ENCODE results near the gene ECT2L. TPM values are rescaled to one million over a fixed set of nuclear protein-coding genes. Genes with fewer than 3 reads are reported as not detected.

Gene ECT2L
- total RNA-seq, 1 donor from 2014 or later = not detected

DNA sequence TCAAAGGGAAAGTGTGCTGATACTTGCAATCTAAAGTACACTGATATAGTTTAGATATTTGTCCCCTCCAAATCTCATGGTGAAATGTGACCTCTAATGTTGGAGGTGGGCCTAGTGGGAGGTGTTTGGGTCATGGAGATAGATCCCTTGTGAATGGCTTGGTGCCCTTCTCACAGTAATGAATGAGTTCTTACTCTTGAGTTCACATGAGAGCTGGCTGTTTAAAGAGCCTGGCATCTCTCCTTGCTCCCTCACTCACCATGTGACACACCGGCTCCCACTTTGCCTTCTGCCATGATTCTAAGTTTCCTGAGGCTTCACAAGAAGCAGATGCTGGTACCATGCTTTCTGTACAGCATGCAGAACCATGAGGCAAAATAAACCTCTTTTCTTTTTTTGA is 114.1 kb downstream of the ECT2L start:
- H3K4me3 Mint-ChIP-seq (ENCODE audit: unreplicated experiment) = no peak overlapping the region
- peaks cover 46% of the 10 kb centered on the region for H3K36me3 Mint-ChIP-seq (ENCODE audit: unreplicated experiment)
- no peak for DNase-seq (ENCODE audit: extremely low spot score, unreplicated experiment)
- H3K9me3 Mint-ChIP-seq (ENCODE audit: unreplicated experiment) = no peaks in the 10 kb centered on the region
- no peaks in the 10 kb centered on the region for H3K27me3 Mint-ChIP-seq (ENCODE audit: unreplicated experiment)
- TF ChIP-seq, protein P1, sequence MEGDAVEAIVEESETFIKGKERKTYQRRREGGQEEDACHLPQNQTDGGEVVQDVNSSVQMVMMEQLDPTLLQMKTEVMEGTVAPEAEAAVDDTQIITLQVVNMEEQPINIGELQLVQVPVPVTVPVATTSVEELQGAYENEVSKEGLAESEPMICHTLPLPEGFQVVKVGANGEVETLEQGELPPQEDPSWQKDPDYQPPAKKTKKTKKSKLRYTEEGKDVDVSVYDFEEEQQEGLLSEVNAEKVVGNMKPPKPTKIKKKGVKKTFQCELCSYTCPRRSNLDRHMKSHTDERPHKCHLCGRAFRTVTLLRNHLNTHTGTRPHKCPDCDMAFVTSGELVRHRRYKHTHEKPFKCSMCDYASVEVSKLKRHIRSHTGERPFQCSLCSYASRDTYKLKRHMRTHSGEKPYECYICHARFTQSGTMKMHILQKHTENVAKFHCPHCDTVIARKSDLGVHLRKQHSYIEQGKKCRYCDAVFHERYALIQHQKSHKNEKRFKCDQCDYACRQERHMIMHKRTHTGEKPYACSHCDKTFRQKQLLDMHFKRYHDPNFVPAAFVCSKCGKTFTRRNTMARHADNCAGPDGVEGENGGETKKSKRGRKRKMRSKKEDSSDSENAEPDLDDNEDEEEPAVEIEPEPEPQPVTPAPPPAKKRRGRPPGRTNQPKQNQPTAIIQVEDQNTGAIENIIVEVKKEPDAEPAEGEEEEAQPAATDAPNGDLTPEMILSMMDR (IDR thresholded peaks at IDR 0.05) = no peak
- H3K4me1 Mint-ChIP-seq (ENCODE audit: unreplicated experiment) = no peaks in the 10 kb centered on the region
- no peak overlapping the region for H3K27ac Mint-ChIP-seq (ENCODE audit: unreplicated experiment)

DNA sequence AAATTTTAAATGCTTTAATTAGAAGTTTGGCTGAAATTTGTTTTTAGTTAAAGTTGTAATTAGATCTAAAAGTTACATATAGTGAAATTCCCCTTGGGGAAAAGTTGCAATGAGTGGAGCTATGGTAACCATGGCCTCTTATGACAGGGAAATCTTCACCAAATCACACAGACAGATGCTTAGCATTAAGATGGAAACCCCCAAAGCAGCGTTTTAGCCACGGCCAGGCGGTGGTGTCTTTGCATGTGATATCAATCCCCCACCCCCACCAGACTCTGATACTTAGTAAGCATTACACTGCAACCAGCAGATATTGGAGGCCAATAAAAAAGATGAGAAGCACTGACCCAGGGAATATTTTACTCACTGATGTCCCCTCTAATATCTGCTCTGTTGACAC is 116.4 kb downstream of the ECT2L start:
- peaks cover 48% of the 10 kb centered on the region for H3K36me3 Mint-ChIP-seq (ENCODE audit: unreplicated experiment)
- no peak for DNase-seq (ENCODE audit: extremely low spot score, unreplicated experiment)
- TF ChIP-seq, protein P1 (IDR thresholded peaks at IDR 0.05) = no peak
- H3K4me1 Mint-ChIP-seq (ENCODE audit: unreplicated experiment) = no peaks in the 10 kb centered on the region
- no peaks in the 10 kb centered on the region for H3K9me3 Mint-ChIP-seq (ENCODE audit: unreplicated experiment)
- H3K27ac Mint-ChIP-seq (ENCODE audit: unreplicated experiment) = no peak overlapping the region
- no peaks in the 10 kb centered on the region for H3K27me3 Mint-ChIP-seq (ENCODE audit: unreplicated experiment)
- no peak overlapping the region for H3K4me3 Mint-ChIP-seq (ENCODE audit: unreplicated experiment)

GRCh38 chr6:138914701-138915100 is 118.8 kb downstream of the ECT2L start:
- H3K9me3 Mint-ChIP-seq (ENCODE audit: unreplicated experiment) = no peaks in the 10 kb centered on the region
- no peaks in the 10 kb centered on the region for H3K4me1 Mint-ChIP-seq (ENCODE audit: unreplicated experiment)
- TF ChIP-seq, protein P1 (IDR thresholded peaks at IDR 0.05) = no peak

GRCh38 chr6:138920906-138921305 is 125.0 kb downstream of the ECT2L start:
- Mint-ChIP-seq H3K9me3 (ENCODE audit: unreplicated experiment) (no peaks in the 10 kb centered on the region), H3K4me3 (ENCODE audit: unreplicated experiment) (no peak overlapping the region), H3K36me3 (ENCODE audit: unreplicated experiment) (peaks cover 29% of the 10 kb centered on the region), H3K27ac (ENCODE audit: unreplicated experiment) (no peak overlapping the region), H3K4me1 (ENCODE audit: unreplicated experiment) (no peaks in the 10 kb centered on the region), H3K27me3 (ENCODE audit: unreplicated experiment) (no peaks in the 10 kb centered on the region)
- TF ChIP-seq, protein P1 (IDR thresholded peaks at IDR 0.05) = no peak
- DNase-seq (ENCODE audit: extremely low spot score, unreplicated experiment) = no peak

More at GRCh38 chr6:138914701-138915100, 118.8 kb downstream of the ECT2L start:
- Mint-ChIP-seq H3K4me3 (ENCODE audit: unreplicated experiment) (no peak overlapping the region), H3K27ac (ENCODE audit: unreplicated experiment) (no peak overlapping the region), H3K36me3 (ENCODE audit: unreplicated experiment) (peaks cover 43% of the 10 kb centered on the region), H3K27me3 (ENCODE audit: unreplicated experiment) (no peaks in the 10 kb centered on the region)
- no peak for DNase-seq (ENCODE audit: extremely low spot score, unreplicated experiment)

- Mint-ChIP-seq H3K27ac (ENCODE audit: unreplicated experiment) (no peak overlapping the region), H3K4me3 (ENCODE audit: unreplicated experiment) (no peak overlapping the region), H3K36me3 (ENCODE audit: unreplicated experiment) (peaks cover 23% of the 10 kb centered on the region), H3K4me1 (ENCODE audit: unreplicated experiment) (no peaks in the 10 kb centered on the region), H3K27me3 (ENCODE audit: unreplicated experiment) (no peaks in the 10 kb centered on the region), H3K9me3 (ENCODE audit: unreplicated experiment) (no peaks in the 10 kb centered on the region)
- TF ChIP-seq, protein P1 (IDR thresholded peaks at IDR 0.05) = no peak
- no peak for DNase-seq (ENCODE audit: extremely low spot score, unreplicated experiment)
Measured at GRCh38 chr6:138923561-138923960, 127.7 kb downstream of the ECT2L start.

All from osteocyte (in vitro differentiated cells).